GM12864 (cell line): ENCODE data around the gene IL3RA.
A peak's percentile ranks its signal among the peaks of the same experiment; 100 is the strongest.

Source experiments
- DNase-seq: peaks from one replicate; pipeline ENCODE4 v3.0.0-alpha.2; 2011; ENCODE audit warnings: low read depth
- H3K4me3 ChIP-seq: 2 replicates; pipeline ENCODE4 v1.5.1; 2011; ENCODE audit warnings: mild to moderate bottlenecking, low read depth, low read length, control low read depth
- TF ChIP-seq, protein P1 (sequence below): IDR thresholded peaks from 2 replicates; pipeline ENCODE4 v1.5.1; 2011; ENCODE audit warnings: low read depth, mild to moderate bottlenecking, moderate library complexity, low read length, control low read depth, inconsistent platforms; ENCODE audit errors: missing control alignments

Gene IL3RA

GRCh38 chrX:1386338-1387127, 49.9 kb downstream of the IL3RA start:
- TF ChIP-seq, protein P1, sequence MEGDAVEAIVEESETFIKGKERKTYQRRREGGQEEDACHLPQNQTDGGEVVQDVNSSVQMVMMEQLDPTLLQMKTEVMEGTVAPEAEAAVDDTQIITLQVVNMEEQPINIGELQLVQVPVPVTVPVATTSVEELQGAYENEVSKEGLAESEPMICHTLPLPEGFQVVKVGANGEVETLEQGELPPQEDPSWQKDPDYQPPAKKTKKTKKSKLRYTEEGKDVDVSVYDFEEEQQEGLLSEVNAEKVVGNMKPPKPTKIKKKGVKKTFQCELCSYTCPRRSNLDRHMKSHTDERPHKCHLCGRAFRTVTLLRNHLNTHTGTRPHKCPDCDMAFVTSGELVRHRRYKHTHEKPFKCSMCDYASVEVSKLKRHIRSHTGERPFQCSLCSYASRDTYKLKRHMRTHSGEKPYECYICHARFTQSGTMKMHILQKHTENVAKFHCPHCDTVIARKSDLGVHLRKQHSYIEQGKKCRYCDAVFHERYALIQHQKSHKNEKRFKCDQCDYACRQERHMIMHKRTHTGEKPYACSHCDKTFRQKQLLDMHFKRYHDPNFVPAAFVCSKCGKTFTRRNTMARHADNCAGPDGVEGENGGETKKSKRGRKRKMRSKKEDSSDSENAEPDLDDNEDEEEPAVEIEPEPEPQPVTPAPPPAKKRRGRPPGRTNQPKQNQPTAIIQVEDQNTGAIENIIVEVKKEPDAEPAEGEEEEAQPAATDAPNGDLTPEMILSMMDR = no peak
- no peak for DNase-seq
- H3K4me3 ChIP-seq = no peak overlapping the region

DNA sequence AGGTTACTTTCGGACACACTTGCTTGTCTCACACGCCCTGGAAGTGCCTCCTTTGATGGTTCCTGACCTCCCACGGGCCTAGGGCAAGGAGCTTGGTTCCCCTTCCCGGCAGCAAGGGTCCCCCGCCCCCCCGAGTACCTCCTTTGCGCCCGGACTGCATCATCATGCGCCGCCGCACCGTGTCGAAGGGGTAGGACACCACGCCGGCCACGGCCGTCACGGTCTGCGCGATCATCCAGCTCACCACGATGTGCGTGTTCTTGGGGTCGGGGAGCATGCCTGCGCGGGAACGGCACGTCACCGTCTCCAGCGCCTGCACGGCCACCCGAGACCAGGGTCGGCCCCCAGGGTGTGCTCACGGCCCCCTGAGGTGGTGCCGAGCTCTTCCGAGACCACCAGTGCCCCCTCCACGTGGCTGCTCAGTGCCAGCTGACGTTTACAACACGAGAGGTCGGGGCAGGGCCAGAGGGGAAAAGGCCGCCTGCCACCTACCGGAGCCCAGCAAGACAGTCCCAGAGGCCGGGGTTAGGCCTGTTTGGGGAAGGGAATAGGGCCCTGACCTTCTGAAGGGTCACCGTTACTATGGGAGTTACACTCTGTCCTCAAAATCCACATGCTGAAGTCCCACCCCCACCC, 50.7 kb downstream of the IL3RA start:
- DNase-seq = no peak
- TF ChIP-seq, protein P1 = no peak
- no peak overlapping the region for H3K4me3 ChIP-seq

DNA sequence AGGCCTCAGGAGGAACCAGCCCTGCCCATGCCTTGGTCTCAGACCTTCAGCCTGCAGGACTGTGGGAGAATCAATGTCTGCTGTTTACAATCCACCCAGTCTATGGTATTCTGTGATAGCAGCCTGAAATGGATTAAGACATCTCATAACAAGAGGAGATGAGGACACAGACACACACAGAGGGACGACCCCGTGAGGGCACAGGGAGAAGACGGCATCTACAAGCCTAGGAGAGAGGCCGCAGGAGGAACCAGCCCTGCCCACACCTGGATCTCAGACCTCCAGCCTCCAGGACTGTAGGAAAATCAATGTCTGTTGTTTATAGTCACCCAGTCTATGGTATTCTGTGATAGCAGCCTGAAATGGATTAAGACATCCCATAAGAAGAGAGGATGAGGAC, 52.1 kb downstream of the IL3RA start:
- no peak for DNase-seq
- H3K4me3 ChIP-seq = no peak overlapping the region
- TF ChIP-seq, protein P1 = no peak

- DNase-seq = no peak
- TF ChIP-seq, protein P1 = no peak
- no peak overlapping the region for H3K4me3 ChIP-seq
Observed at GRCh38 chrX:1389181-1389992, 52.8 kb downstream of the IL3RA start.

DNA sequence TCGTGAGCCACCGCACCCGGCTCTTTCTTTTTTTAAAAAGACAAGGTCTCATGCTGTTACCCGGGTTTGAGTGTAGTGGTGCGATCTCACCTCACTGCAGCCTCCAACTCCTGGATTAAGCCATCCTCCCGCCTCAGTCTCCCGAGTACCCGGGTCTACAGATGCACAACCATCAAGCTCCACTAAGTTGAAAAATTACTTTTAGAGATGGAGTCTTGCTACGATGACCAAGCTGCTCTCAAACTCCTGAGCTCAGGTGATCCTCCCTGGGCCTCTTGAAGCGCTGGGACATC, 53.4 kb downstream of the IL3RA start:
- no peak for DNase-seq
- TF ChIP-seq, protein P1 = no peak
- H3K4me3 ChIP-seq = no peak overlapping the region

GRCh38 chrX:1390621-1391369, 54.2 kb downstream of the IL3RA start:
- DNase-seq = no peak
- peak overlapping the region; percentile 95 for H3K4me3 ChIP-seq
- TF ChIP-seq, protein P1 = no peak
